ENCODE data around the gene USP25.
A peak's percentile ranks its signal among the peaks of the same experiment; 100 is the strongest.
"Not testable (repeated sequence)": the region's sequence is repeated elsewhere in the genome, so short reads cannot be mapped to it uniquely, and the experiment has no call there.

The USP25 gene

DNA sequence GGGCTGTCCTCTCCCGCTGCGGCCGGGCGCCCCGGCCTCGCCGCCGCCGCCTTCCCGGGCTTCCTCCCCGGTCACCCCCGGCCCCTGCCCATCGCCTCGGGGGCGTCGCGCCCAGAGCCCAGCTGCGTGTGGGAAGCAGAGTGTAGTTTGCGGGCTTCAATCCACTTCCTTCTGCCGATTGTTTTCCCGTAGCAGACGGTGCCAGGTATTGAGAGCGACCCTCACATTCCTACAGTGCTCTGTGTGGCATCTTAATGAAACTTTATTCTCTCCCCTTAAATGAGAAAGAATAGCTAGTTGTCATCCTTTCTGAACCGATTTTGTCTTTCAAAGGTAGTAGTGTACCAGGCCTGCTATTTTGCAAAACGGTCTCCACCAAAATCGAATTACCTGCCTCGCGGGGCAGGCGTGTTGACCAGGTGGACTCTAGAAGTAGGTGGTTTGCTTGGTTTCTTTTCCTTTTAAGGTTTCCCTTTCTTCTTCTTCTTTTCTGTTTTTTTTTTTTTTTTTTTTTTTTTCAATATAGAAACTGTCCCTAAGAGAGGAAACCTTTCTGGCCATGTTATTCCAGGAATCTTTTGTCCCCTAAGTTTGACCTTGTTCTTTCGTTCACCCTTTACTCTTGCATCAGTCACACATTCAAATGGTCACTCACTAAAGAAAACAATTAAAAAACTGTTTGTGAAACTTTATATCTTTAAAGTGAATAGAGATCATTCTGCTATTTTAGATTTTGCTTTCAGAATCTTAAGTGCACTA is 881 bp downstream of the USP25 start:
- FAIRE-seq (no peak), DNase-seq (ENCODE audit: insufficient read length, low spot score) (no peak)

DNA sequence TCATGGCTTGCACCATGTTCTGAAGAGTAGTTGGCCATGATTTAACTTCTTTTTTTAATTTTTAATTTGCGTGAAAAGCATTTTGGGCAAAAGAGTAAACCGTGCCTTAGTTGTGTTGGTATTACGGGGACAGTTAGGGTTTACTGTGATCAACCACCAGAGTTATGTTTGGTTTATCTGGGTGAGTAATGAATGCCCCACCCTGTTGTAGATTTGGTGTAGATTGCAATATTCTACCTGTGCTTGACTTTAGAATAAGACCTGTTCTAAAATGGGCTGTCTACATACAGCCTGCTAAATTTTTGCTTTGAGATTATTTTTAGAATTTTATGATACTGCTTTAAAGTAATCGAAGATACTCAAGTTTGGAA is 1.4 kb downstream of the USP25 start:
- DNase-seq (ENCODE audit: insufficient read length, low spot score) (no peak), FAIRE-seq (no peak)

DNA sequence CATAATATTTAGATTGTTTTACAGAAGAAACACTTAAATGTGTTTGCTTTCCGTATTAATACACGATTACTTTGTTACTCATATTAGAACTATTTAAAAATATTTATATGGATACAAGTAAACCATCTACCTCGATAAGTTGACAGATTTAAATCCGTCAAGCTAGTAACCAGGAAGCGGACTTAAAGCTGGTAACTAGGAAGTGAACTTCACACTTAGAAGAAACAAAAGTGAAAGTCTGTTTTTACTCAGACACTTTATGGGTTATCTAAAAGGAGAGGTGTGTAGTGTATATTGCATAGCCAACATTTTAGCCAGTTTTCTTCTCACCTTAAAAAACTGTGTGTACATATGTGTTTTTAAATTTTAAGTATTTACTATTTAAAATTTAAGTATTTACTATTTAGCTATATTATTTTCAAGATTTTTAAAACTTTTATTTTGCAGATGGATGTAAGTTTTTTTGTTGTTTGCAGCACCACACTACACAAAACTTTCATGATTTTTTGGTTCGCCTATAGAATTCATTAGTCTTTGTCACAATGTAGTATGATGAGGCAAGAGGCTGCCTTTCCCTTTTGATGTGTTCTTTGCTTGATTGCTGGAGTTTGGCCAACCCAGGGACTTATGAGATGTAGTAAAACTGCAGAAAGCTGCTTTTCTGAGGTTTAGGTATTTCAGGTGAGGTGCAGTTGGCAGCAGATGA is 2.7 kb downstream of the USP25 start:
- DNase-seq (ENCODE audit: insufficient read length, low spot score): peak; percentile 36
- no peak for FAIRE-seq

DNA sequence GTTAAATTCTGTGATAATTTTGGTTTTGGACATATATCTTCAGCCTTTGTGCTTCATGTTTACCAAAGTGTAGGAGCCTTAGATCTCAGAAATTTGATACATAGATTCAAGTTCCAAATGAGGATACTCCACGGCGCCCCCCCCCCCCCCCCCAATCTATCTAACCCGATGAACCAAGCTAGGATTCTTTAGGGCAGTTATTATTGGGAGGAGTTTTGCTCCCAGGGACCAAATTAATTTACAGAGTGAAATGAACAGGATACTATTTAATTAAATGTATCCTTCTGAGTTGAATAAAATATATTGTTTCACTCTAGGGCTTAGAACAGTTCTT is 3.2 kb downstream of the USP25 start:
- DNase-seq (ENCODE audit: insufficient read length, low spot score) (no peak), FAIRE-seq (no peak)

DNA sequence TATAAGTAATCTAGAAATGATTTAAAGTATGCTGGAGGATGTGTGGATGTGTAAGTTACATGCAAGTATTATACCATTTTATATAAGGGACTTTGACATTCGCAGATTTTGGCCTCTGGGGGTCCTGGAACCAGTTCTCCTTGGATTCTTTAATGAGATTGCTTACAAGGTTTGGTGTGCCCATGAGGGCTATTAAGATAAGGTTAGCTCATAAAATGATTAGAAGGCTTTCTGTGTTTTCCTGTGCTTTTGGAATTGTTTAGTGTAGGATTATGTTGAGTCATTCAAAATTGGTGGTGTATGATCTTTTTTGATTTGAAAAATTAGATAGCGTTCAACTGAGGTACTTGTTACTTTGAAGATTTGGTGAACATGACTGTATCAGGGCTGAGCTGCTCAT is 5.6 kb downstream of the USP25 start:
- DNase-seq (ENCODE audit: insufficient read length, low spot score) (no peak), FAIRE-seq (no peak)

DNA sequence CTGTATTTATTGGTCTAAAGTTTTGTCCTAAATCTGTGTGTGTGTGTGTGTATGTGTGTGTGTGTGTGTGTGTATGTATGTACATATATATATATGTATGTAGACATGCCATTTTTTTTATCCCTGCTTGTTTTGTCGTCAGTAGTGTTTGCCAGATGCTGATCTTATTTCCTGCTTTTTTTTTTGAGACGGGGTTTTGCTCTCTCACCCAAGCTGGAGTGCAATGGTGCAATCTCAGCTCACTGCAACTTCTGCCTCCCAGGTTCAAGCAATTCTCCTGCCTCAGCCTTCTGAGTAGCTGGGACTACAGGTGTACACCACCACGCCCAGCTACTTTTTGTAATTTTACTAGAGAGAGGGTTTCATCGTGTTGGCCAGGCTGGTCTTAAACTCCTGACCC is 6.1 kb downstream of the USP25 start:
- not testable (repeated sequence) for DNase-seq (ENCODE audit: insufficient read length, low spot score); FAIRE-seq

DNA sequence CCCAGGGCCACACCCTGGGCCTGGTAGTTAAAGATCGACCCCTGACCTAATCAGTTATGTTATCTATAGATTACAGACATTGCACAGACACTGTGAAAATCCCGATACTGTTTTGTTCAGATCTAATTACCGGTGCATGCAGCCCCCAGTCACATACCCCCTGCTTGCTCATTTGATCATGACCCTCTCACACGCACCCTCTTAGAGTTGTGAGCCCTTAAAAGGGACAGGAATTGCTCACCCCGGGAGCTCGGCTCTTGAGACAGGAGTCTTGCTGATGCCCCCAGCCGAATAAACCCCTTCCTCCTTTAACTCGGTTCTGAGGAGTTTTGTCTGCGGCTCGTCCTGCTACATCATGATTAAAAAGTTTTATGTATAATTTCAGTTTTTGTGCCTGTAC is 9.0 kb downstream of the USP25 start:
- not testable (repeated sequence) for DNase-seq (ENCODE audit: insufficient read length, low spot score); FAIRE-seq

DNA sequence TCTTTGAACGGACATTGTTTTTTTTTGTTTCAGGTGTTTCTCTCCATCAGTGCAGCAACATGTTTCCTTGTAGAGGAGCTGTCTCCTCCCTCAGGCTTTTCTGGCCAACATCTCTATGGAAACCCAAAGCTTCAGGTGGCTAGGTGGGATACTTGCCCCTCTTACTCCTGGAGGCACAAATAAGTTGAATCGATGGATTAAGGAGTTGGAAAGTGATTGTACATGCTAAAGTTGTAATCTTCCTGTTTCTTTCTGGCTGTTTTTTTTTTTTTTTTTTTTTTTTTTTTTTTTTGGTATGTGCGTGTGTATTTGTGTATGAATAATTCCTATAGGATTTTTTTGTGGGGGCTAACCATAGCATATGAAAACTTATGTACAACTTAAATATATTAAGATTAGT is 10.6 kb downstream of the USP25 start:
- DNase-seq (ENCODE audit: insufficient read length, low spot score) (no peak), FAIRE-seq (no peak)

DNA sequence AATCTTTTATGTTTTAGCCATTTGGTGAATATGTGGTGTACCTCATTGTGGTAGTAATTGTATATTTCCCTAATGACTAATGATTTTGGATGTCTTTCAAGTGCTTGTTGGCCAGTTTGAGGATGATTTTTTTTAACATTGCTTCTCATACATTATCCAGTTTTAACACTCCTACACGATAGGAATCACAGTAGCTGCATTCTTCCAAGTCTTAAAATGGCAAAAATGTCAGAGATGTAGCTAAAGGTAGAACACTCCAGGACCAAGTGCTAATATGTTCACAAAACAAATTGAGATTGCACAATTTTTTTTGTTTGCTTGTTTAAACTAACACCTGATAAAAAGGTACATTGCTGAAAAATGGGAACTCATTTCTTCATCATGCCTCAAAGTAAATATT is 11.7 kb downstream of the USP25 start:
- FAIRE-seq: no peak
- DNase-seq (ENCODE audit: insufficient read length, low spot score): no peak

DNA sequence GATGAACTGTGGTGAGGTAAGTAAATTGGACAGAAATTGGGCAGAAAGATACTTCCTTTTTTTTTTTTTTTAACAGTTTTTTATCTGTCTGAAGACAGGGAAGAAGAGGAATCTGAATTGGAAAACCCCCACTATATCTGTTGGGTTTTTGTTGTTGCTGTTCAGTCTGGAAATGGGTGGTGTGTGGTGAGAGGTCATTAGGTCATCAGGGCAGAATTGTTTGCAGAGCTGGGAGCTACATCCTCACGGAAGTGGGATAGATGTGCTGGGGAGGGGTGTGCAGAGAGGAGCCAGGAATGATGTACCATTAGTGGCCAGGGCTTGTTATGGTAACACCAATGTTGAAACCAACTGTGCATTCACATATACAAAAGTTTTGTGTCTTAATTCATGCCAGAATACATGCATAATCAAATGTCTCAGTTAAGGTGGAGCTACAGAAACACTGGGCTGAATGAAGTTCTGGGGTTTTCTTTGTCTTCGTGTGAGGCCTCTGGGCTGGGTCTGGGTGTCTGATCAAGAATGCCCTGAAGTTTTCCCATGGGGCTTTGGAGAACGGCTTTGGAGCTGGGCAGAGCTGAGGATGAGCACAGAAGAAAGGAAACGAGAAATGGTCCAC is 12.4 kb downstream of the USP25 start:
- no peak for FAIRE-seq
- no peak for DNase-seq (ENCODE audit: insufficient read length, low spot score)

DNA sequence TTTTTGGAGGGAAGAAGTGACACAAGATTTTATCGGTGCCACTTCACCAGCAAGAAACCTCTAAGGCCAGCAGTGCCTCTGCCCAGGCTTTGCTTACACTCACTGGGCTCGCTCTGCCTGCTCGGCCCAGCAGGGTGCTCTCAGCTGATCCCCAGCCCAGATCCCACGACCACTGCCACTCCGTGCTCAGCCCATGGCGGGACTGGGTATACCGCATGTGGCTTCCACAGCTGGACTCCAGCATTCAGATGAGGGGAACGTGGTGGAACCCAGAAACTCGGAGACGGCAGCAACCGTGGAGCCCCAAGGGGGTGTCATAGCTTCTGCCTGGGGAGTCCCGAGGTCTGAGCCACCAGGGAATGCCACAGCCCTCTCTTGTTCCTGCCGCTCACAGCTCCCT is 12.9 kb downstream of the USP25 start:
- DNase-seq (ENCODE audit: insufficient read length, low spot score) (no peak), FAIRE-seq (no peak)

DNA sequence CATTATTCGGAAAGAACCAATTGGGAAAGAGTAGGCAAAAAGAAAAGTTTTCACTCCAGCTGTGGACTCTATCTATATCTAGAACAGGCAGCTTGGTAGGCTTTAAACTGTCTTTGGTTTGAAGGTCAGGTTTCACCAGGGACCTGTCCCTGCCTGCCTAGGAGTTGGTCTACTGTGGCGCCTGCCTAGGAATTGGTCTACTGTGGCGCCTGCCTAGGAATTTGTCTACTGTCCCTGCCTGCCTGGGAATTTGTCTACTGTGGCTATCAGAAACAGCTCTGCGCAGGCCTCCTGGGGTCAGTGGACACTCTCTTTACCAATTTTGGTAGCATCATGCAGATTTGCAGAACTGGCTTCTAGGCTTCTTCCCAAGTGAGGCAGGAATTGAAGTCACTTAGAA is 13.8 kb downstream of the USP25 start:
- no peak for DNase-seq (ENCODE audit: insufficient read length, low spot score)
- FAIRE-seq: no peak

DNA sequence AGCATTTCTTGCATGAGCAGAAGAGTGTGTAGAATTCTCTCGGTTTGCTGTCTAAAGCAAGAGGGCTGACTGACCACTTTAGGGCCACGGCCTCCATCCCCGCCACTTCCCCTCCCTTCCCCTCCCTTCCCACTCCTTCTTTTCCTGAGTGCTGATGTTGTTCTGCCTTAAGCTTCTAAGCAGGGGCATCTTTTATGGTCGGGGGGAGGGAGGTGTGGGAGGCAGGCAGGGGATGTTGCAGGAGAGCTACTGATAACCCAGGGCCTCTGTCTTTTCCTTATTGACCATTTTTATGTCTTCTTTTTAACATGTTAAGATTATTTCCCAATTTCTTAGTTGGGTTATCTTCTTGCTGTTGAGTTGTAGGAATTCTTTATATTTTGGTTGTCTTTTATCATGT is 15.1 kb downstream of the USP25 start:
- no peak for FAIRE-seq

DNA sequence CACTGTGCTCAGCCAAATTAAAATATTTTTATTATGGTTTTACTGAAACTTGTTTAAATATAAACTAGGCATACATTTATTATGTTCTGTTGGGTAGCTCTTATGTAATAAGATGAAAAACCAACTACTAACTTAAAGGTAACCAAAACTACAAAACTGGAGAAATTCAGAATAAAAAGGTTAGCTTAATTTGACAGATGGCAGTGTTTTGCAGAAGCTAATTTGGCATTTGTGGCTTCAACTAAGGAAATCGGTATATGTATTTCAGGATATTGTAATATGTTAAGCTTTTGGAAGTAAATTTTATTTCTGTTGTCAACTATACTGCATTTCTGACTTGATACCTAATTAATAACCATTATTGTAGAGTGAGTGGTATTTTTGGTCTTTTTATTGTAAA is 18.8 kb downstream of the USP25 start:
- DNase-seq (ENCODE audit: insufficient read length, low spot score) (no peak), FAIRE-seq (no peak)

More for the DNA sequence above, 15.1 kb downstream of the USP25 start:
- DNase-seq (ENCODE audit: insufficient read length, low spot score): no peak

DNA sequence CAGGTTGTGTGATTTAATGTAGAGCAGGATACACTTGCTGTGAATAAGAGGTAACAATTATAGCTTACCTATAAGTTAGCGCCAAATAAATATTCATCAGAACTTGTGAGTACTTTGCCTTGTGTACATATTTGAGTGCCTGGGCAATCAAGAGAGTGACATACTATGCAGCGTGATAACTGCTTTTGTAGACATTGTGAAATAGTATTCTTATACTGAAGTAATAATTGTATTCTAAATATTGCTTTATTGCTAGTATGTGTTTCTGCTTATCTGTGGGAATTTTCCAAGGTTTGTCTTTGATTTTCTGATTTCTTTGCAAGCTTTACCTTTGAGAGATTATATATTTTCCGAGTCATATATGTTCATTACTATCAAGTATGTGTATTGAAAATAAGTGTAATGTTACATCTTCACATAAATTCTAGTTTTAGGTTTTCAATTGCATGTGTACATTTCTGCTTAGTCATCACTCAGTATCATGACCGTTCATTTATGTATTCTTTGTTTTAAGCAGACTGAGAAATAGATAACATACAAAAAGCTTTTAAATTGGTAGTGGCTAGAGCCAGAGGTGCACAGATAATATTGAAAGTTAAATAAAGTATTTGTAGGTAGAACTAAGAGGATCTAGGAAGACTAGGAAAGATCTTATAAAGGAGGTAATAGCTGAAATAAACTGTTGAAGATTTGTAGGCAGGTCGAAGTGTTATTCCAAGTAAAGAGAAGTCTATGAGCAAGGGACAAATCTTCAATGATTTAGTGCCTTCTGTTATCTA is 19.5 kb downstream of the USP25 start:
- FAIRE-seq: no peak
- no peak for DNase-seq (ENCODE audit: insufficient read length, low spot score)

DNA sequence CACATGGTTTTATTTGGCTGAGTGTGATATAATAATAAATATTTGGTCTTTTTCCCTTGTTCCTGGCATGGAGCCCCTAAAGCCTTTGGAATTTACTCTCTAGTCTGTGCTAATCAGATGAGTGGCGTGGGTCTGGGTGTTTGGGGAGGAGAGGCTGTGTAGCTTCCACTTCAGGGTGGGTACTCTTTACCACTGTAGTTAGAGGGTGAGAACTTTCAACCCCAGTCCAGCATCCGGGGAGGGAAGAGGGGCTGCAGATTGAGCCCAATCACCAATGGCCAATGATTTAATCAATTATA is 20.0 kb downstream of the USP25 start:
- FAIRE-seq (no peak), DNase-seq (ENCODE audit: insufficient read length, low spot score) (no peak)

DNA sequence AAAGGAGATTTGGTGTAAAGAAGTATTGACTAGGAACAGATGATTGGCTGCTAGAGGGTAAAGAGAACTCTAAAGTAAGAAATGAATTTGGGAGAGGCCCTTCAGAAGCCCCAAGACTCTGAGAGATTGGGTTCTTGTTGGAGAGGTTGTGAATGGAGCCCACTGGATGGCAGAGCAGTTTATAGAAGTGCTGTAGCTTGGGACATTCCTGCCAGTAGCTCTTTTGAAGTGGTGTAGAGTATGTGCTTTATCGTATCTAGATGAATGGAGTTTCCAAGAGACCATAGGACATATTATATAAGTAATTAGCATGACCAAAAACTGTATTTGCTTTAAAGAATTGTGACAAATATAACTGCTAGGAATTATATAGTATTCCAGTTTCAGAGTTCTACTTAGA is 21.3 kb downstream of the USP25 start:
- no peak for FAIRE-seq
- no peak for DNase-seq (ENCODE audit: insufficient read length, low spot score)

DNA sequence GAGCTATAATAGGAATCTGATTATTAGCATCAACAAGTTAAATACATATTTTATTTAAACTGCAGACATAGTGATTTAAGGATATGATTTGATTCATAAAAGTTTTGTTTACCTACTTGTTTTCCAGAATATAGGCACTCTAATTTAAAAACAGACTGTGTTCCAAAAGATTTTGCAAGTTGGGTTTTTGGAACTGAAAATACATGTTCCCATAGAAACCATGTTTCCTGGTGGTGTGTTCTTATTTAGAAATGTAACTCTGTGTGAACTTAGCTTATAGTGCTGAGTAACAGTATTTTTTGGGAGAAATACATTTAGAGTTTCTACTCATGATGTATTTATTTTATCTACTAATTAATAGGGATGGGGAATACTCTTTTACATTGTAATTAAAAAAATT is 21.8 kb downstream of the USP25 start:
- FAIRE-seq: no peak
- no peak for DNase-seq (ENCODE audit: insufficient read length, low spot score)

DNA sequence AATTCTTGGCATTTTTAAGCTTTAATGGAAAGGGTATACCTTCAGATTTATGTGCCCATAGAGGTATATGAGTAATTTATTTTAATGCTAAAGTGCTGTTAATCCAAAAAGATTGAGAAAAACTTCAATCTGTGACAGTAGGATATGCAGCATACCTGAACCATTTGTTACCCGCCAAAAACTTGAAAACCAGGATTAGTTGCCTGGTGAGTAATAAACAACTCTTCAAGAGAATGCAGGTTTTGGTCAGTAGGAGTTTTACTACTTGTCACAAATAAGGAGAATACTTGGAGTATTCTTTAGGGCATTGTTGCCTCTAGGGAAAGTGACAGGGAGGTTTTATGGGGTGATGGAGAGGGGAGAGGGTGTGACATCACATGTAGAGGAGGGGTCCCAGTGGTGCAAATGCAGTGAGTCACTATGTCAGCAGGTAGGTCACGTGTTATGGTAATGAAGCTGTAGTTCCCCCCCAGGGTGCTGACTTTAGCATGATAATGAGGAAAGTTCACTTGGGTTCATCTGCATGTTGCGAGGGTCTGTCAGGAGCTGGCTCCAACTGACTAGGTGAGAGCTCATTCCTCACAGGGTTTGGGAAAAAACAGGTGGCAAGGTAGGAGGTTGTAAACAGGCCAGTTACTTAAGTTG is 23.1 kb downstream of the USP25 start:
- FAIRE-seq: no peak
- DNase-seq (ENCODE audit: insufficient read length, low spot score): no peak

DNA sequence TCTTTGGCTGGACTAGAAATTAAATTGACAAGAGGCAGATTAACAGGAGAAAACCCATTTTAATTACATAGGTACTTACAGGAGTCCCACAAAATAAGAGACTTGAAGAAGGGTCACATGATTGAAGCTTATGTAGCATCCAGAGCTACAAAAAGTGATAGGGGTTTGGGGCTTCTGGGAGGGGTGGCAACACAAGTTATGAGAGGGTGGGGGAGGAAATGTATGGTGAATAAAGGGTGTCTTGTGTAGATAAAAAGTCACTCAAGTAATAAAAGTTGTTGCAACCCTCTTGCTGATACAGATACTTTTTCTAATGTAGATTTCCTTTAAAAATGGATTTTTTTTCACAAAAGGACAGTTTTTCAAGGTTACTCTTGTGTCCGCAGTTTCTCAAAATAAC is 24.0 kb downstream of the USP25 start:
- FAIRE-seq (no peak), DNase-seq (ENCODE audit: insufficient read length, low spot score) (no peak)

DNA sequence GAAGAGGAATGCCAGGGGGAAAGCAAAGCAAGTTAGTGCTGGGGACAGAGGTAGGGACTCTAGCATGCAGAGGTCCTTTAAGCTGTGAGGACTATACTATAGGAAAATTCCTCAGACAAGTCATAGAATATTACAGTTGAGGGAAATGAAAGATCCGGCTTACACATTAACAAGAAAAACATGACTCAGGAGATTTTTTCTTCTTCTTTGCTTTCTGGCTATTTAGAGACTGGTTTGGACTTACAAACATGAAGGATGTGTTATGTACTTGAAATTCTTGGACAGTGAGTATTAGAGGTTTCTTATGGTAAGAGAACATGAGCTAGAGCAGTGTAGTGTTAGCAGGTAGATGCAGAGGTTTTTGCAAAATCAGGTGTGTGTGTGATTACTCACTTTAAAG is 24.9 kb downstream of the USP25 start:
- DNase-seq (ENCODE audit: insufficient read length, low spot score) (no peak), FAIRE-seq (no peak)
